Stimulated activated CD8-positive, alpha-beta memory T cell treated with anti-CD3 and anti-CD28 coated beads, Interleukin-4, amount 100 ng/mL, for 24 hours (primary cell): Measurements from ENCODE around the gene ZC3H18.
"Not testable (repeated sequence)": the region's sequence is repeated elsewhere in the genome, so short reads cannot be mapped to it uniquely, and the experiment has no call there.

Experiments used
- DNase-seq: peaks from one replicate; pipeline ENCODE4 v3.0.0-alpha.2; 2020; ENCODE audit warnings: low read depth

Gene ZC3H18

GRCh38 chr16:88655733-88656281 is 85.6 kb downstream of the ZC3H18 start:
- DNase-seq, result no peak

GRCh38 chr16:88656291-88656980 is 86.2 kb downstream of the ZC3H18 start:
- DNase-seq, result no peak

GRCh38 chr16:88657371-88657770 is 87.2 kb downstream of the ZC3H18 start:
- DNase-seq, result no peak

- no peak for DNase-seq
Measured at GRCh38 chr16:88658714-88659113, 88.5 kb downstream of the ZC3H18 start.

GRCh38 chr16:88659160-88659559 is 89.0 kb downstream of the ZC3H18 start:
- no peak for DNase-seq

- no peak for DNase-seq
Measured at GRCh38 chr16:88661468-88661867, 91.3 kb downstream of the ZC3H18 start.

GRCh38 chr16:88662222-88662842 is 92.1 kb downstream of the ZC3H18 start:
- DNase-seq, result no peak

GRCh38 chr16:88662843-88663606 is 92.8 kb downstream of the ZC3H18 start, which contains the start of gene MVD:
TSS of gene MVD (minus strand) at chr16:88663091. CDS start at chr16:88663080, 11 bp downstream.
- peak; percentile 91 for DNase-seq

- DNase-seq, result no peak
Measured at GRCh38 chr16:88665148-88665547, 94.9 kb downstream of the ZC3H18 start.

GRCh38 chr16:88665570-88665969 is 95.4 kb downstream of the ZC3H18 start:
- no peak for DNase-seq

GRCh38 chr16:88667461-88667860 is 97.3 kb downstream of the ZC3H18 start:
- DNase-seq, result no peak

GRCh38 chr16:88669493-88669892 is 99.3 kb downstream of the ZC3H18 start:
- DNase-seq, result not testable (repeated sequence)

- DNase-seq, result no peak
Measured at GRCh38 chr16:88669980-88670379, 99.8 kb downstream of the ZC3H18 start.

GRCh38 chr16:88671806-88672205 is 101.6 kb downstream of the ZC3H18 start:
- DNase-seq, result no peak

GRCh38 chr16:88672776-88673175 is 102.6 kb downstream of the ZC3H18 start:
- no peak for DNase-seq

- no peak for DNase-seq
Measured at GRCh38 chr16:88673716-88674379, 103.6 kb downstream of the ZC3H18 start.

GRCh38 chr16:88676502-88677242 is 106.5 kb downstream of the ZC3H18 start:
- no peak for DNase-seq

GRCh38 chr16:88677721-88678120 is 107.5 kb downstream of the ZC3H18 start:
- no peak for DNase-seq

- no peak for DNase-seq
Measured at GRCh38 chr16:88678224-88678979, 108.2 kb downstream of the ZC3H18 start.

- DNase-seq, result no peak
Measured at GRCh38 chr16:88680554-88681083, 110.4 kb downstream of the ZC3H18 start.
